ENCODE results near the gene NR3C2.

NR3C2 gene

DNA sequence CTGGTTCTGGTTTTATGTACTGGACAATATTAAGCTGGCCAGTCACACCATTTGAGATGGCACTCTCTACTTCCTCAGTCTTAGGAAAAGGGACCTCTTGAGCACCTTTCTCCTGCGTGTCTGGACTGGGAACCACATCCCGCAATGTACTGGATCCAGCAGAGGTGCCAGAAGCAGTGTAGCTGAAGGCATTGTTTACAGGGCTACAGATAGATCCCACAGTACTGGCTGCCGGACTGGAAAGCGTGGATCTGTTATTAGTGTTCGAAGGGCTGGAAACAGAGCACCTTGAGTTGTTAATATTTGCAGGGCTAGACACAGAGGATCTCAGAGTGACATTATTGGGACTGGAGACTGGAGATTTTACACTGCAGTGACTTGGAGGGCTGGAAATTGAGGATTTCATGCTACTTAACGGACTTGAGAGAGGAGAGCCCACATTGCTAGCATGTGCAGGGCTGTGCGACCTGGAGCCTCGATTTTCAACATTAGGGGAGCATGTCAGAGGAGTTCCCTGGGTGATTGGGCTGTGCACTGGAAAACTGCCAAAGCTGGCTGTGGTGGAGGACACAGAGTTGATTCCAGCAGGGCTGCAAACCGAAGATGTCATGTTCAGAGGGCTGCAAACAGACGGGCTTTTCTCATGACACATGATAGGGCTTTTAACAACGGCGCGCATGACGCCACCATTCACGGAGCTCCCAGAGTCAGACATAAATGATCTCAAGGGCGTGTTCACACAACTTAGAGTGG, 6.4 kb downstream of the NR3C2 start:
- no peak for DNase-seq (ENCODE audit: low read depth in 4 of 4, low spot score in 1 of 4)

DNA sequence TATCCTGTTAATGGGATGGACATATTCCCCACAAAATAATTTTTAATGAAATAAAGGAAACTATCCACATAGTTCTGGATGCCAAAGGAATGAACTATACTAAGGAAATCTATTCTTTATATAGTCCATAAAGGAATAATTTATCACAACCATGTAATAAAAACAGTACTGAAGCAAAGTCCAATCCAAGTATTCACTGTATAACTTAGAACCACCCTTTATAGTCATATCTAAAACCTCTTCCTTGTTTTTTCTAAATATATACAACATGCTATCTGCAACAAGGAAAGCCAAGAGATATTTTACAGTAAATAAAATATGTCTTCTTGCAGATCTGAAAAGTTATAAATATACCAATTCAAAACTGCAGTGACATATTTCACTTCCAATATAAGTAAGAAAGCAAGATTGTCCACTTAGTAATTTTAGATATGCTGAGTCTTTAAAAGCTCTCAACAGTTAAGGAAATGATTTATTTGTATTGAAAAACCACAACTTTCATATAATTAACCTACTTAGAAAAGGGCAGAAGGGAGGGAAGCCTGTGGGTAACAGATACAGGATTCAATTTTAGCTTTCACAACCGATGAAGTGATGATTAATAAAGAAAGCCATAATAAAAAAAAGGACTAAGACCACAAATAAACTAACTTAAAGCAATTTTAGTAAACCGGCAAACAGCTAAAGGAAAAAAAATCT, 8.0 kb downstream of the NR3C2 start:
- DNase-seq (ENCODE audit: low read depth in 4 of 4, low spot score in 1 of 4) = no peak

DNA sequence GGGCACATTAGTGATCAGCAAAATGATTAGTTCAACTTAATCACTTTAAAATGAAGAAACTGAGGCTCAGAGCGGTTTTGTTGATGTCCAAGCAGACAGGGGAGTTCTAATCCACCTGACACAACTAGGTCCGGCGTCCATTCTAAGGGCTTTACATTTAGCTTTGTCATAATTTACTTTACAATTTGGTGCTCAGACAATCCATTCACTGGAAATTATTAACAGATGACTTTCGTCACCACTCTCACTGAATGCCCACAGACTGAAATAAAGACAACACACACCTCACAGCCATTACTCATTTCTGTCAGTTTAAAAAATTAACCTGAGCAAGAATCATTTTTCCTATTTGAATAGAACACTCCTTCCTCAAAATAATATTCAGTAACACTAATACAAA, 10.8 kb downstream of the NR3C2 start:
- DNase-seq (ENCODE audit: low read depth in 4 of 4, low spot score in 1 of 4) = no peak

DNA sequence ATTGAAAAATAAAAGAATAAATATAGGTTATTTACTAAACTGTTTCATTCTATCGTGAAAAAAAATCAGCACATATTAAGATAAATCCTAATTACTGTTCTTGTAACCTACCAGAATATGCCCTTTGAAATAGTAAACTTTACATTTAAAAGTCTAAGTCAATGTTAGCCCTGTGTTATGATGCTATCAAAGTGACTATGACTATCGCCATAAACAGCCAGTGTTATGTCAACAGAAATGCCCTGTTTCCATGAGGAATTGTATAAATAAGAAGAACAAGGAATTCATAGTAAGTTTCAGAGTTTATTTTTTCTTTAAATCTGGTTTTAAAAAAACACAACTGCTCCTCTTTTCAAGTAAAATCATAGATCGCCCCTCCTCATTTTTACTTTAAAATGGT, 11.4 kb downstream of the NR3C2 start:
- no peak for DNase-seq (ENCODE audit: low read depth in 4 of 4, low spot score in 1 of 4)

DNA sequence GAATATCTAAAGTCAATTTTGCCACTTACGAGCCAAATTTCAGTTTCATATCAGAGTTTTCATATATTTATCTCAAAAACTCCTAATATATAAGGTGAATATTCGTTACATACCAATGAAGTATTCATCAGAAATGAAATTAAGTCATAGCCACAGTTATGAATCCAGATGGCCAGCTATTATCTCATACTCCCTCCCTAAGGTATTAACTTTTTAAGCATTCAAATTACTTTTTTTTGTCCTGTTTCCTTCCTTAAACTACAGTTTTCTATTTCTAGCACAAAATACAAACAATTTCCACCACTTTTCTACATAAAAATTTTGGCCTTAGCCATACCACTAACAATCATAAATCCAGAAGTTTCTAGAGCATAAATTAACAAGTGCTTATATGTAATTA, 13.0 kb downstream of the NR3C2 start:
- no peak for DNase-seq (ENCODE audit: low read depth in 4 of 4, low spot score in 1 of 4)

DNA sequence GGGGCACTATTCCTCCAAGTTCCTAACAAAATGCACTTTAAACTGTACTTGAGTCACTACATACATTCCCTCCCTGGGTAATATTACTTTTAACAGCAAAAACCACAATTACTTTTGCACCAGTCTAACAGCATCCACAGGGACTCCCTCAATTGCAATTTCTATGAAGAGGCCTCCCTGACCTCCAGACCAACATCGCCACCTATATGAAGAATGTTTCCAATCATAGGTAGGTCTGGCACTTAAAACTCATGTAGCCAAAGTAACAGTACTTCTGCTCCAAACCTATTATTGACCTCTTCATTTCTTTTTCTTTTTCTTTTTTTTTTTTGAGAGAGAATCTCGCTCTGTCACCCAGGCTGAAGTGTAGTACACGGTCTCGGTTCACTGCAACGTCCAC, 15.6 kb downstream of the NR3C2 start:
- DNase-seq (ENCODE audit: low read depth in 4 of 4, low spot score in 1 of 4) = no peak

DNA sequence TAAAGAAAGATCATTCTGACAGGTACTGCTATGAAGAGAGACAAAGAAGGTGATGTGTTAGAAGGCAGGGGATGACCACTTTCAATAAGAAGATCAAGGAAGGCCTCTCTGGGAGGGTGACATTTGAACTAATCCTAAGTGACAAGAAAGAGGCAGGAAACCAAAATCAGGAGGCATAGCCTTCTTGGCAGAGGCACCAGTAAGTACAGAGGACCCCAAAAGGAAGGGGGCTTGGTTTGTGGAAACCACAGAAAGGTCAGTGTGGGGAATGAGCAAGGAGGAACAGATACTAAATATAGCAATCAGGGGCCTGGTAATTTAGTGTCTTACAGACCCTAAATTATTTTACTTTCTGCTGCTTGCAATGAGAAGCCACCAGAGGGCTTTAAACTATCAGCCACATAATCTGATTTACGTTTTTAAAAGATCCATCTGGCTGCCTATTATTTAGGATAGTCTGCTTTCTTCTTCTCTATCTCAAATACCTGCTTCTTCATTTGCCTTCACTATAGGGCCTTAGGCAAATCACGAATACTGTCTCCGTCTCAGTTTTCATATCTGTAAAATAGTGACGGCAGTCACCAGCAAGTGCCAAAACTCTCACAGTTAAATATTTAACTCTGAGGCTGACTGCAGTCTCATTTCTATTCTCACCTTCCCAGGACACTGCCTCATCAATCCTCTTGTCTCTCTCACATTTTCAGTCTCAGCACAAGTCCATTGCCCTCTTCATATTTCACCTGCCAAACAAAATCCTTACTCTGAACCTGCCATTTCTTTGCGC, 16.7 kb downstream of the NR3C2 start:
- no peak for DNase-seq (ENCODE audit: low read depth in 4 of 4, low spot score in 1 of 4)

DNA sequence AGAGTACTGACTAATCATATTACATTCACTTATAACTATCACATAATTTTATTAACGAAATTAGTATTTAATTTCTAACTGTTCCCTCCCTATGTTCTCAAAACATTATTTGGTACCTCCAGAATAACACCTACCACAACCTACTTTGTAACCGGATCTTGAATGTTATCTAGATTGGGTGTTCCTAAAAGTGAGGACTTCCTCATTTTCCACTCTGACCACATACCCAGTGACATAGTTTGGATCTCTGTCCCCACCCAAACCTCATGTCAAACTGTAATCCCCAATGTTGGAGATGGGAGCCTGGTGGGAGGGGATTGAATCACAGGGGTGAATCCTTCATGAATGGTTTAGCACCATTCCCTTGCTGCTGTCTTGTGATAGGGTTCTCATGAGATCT, 21.8 kb downstream of the NR3C2 start:
- no peak for DNase-seq (ENCODE audit: low read depth in 4 of 4, low spot score in 1 of 4)

DNA sequence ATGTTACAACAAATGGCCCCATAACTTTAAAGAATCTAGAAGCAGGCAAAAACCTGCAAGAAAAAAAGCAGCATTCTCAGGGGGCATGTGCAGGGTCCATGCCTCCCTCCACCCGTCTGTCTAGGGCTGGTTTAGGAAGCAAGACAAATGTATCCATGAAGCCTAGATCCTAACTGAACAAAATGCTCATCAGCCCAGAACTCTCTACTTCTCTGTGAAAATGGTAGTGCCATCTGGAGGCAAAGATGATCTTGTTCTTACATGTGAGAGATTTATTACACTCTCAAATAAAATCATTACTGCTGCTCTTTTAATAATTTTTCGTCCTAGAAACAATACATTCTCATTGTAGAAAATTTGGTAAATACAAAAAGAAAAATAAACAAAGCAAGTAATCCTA, 26.7 kb downstream of the NR3C2 start:
- DNase-seq (ENCODE audit: low read depth in 4 of 4, low spot score in 1 of 4) = no peak

DNA sequence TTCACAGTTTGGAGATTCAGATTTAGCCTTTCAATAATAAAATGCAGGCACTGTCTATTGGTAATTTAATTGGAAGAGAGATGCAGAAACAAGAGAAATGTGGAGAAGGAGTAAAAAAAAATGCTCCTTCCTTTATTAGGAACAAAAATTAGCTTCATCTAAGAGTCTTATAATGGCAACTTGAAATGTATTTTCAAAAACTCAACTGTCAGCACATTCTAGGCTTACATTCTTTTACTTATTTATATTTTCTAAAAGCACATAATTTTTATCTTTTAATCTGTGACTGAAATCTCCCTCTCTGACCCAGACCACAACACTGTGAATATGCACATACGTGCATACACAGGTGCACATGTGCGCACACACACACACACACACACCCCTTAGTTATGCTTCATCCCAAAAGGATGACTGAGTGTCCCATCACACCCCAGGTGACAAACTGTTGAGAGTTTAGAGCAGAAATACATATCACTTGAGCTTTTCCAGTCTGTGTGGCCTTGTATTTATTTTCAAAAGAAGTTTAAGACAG, 29.7 kb downstream of the NR3C2 start:
- DNase-seq (ENCODE audit: low read depth in 4 of 4, low spot score in 1 of 4) = no peak

DNA sequence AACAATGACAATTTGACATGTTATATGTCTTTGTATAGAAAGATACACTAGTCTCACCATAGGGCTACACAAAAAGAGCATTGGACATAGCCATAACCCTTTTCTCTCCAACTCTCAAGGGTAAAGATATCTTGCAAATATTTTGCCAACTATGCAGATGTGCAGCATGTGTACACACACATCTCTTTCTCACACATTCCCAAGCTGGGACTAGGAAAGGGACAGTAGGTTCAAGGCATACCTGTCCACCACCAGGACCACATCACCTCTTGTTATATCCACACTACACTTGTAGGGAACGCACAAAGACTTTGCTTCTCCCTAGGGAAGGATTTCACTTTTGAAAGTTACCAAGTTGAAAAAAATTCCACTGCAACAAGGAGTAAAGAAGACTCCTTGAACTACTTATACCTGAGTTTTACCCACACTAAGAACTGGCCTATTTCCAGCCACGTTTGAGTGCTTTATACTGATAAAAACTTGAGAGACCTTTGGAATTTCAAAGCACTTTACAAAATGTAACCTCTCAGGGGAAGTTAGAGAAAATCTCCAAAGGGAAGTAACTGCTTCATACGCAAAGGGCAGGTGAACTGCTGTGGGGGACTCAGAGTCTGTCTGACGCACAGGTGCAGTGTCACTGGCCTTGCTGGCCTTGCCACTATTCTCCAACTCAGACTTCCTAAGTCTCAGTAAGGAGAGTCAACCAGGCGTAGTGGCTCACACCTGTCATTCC, 36.9 kb downstream of the NR3C2 start:
- DNase-seq (ENCODE audit: low read depth in 4 of 4, low spot score in 1 of 4) = no peak

DNA sequence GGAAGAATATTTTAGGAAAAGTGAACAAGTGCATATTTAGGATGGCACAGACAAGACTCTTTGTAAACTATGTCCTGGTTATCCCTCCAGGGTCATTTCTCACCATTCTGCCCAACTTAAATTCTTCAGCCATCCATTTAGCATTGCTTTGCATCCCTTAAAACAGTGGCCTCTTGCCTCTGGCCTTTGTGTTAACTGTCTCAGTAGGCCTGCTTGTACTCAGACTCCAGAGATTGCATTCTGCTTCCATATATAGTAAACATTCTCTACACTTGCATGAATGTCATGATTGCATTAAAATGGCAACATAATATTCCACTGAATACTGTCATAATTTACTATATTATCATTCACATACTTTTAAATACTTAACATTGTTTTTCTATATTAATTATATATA, 43.2 kb downstream of the NR3C2 start:
- DNase-seq (ENCODE audit: low read depth in 4 of 4, low spot score in 1 of 4) = no peak

DNA sequence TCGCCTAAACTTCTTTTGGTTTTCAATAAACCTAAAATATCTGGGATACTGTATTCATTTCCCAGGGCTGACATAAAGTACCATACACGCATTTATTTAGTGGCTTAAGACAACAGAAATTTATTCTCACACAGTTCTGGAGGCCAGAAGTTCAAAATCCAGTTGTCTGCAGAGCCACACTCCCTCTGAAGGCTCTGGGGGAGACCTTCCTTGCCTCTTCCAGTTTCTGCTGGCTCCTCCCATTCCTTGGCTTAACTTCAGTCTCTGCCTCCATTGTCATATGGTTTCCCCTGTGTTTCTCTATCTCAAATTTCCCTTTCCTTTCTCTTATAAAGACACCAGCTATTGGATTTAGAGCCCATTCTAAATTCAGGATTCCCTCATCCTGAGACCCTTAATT, 44.4 kb downstream of the NR3C2 start:
- DNase-seq (ENCODE audit: low read depth in 4 of 4, low spot score in 1 of 4) = no peak

DNA sequence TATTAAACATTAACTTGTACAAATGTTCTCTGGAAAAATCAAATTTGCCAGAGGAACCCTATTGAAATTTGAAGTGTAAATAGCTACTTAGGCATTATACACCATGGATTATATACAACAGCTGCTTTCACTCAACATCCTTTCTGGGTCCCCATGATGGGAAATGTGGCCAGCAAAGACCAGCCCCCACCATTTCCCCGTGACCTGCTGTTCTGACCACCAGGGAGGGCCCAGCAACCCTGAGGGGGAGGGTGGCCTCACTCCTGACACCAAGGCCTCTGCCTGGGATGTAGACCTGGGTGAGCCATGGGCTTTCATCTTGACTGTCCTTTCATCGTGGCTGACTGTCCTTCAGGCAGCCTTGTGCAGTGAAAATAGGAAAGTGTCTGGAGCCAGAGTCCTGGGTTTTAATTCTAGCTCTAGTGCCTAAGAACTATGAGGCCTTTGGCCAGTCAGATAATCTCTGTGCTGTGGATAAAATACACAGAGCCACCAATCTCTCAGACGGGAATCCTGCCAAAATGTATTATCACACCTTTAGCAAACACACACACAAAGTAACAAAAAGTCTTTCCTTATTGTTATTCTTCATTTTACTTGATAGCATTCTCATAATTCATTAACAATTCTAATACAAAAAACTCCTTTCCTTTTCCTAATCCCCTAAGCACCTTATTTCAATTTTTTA, 45.1 kb downstream of the NR3C2 start:
- no peak for DNase-seq (ENCODE audit: low read depth in 4 of 4, low spot score in 1 of 4)

DNA sequence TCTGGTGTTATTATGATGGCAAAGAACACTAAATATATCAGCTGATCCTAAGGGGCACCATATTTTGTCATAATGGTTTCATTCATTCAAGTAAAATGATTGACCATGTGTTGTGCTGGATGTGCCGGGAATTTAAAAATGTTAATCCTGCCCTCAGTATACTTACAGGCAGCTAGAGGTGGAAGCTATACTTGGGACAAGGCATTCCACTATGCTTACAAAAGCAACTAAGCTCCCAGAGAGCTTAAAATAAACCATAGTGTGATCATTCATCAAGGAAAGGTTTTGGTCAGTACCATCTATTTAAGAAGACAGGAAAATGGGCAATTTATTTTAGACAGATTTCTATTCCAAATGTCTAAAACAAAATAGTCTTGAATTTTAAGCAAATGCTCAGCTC, 46.4 kb downstream of the NR3C2 start:
- no peak for DNase-seq (ENCODE audit: low read depth in 4 of 4, low spot score in 1 of 4)

DNA sequence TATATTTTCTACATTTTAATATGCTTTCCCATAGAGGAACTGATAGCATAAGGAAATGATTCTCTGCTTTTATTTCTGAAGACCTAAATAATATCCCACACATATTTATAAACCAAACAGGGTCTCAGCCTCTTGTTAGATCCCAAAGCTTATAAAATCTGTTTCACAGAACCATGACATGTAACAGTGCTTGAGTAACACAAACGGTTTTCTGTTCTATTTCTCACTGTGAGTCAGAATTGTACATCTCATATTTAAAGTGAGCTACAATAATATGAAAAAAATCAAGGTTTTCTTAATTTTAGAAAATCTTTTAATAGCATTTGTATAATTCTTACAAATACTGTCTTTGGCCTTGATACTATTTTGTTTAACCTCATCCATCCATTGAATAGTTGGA, 51.2 kb downstream of the NR3C2 start:
- DNase-seq (ENCODE audit: low read depth in 4 of 4, low spot score in 1 of 4) = no peak

DNA sequence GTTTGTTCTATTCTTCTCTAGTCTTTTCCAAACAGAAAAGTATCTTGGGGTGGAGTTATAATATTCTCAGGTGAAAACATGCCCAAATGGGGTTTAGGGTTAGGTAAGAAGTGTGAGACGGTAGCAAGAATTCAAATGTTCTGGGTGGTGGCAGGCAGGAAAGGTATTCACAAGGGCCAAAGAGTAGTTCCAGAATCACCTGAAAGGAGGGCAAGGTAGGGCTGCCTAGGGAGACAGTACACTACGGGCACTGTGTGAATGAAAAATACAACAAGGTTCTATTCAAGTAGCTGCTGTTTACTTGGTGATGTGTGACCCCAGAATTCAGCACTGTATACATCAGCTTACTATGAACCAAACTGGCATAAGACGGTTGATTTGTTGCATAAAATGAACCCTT, 51.9 kb downstream of the NR3C2 start:
- DNase-seq (ENCODE audit: low read depth in 4 of 4, low spot score in 1 of 4) = no peak

DNA sequence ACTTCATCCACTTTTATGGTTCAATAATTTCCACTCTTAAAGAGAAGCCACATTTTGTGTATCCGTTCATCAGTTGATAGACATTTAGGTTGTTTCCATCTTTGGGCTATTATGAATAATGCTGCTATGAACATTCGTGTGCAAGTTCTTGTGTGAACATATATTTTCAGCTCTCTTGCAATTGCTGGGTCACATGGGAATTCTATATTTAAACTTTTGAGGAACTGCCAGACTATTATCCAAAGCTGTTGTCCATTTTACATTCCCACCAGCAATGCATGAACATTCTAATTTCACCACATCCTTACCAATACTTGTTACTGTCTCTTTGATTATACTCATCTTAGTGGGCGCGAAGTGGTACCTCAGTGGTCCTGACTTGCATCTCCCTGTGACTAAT, 61.9 kb downstream of the NR3C2 start:
- DNase-seq (ENCODE audit: low read depth in 4 of 4, low spot score in 1 of 4) = no peak

DNA sequence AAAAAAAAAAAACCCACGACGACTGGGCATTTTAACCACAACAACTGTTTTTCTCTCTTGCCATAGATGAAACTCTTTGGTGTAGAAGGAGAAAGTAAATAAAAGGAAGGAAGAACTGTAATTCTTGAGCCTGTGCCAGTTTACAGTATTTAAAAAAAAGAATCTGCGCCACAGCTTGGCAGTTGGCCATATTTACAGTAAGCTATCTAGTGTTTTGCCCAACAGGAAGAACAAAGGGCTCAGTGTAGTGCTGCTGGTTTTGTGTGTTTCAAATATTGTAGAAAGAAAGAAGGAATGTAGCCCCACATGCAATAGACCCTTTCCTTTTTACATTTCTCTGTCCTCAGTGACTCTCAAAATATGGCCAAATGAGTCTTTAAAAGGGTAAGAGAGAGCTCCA, 66.1 kb downstream of the NR3C2 start:
- no peak for DNase-seq (ENCODE audit: low read depth in 4 of 4, low spot score in 1 of 4)

DNA sequence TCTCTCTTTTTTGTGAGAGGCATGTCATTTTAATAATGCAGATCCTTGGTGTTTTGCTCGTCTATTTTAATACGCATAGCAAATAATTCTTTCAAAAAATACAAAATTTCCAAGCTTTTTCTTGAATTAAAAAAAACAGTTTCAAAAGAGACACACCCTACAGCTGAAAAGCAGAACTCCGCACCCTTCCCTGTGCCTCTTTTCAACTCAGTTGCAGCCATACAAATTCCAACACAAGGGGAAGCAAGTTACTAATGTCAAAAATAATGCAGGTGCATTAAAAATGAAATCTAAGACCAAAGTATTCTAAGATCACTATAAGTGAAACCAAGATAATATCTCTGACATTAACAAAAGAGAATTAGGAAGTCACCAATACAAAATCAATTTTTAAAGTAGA, 66.6 kb downstream of the NR3C2 start:
- DNase-seq (ENCODE audit: low read depth in 4 of 4, low spot score in 1 of 4) = no peak

DNA sequence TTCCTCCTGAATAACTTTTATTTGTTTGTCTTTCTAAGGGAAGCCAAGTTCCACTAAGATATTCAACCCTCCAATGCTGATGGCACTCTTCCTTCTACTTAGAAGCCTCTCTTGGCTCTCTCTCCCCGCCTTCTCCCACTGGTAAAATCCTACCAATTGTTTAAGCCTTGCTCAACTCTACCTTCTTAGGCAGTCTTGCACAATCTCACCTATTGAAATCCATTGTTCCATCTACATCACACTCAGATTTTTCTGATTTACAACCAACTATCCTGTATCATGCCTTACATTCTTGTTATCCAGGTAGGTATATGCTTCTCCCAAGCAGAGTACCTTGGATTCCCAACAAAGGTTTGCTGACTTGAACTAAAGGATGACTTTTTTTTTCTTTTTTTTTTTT, 69.1 kb downstream of the NR3C2 start:
- DNase-seq (ENCODE audit: low read depth in 4 of 4, low spot score in 1 of 4) = no peak

Data from stimulated activated CD4-positive, alpha-beta T cell treated with anti-CD3 and anti-CD28 coated beads, Interleukin-1b, Interleukin-23, amount 100 ng/mL, for 24 hours (primary cell).